22Rv1 (cell line): ENCODE data around the gene FMO5.
A peak's percentile ranks its signal among the peaks of the same experiment; 100 is the strongest.

Experiments used
- H3K27ac ChIP-seq: fragments of 450-650 bp; 2 replicates; pipeline ENCODE4 v1.5.1; 2017
- CTCF ChIP-seq: fragments of 450-650 bp; IDR thresholded peaks from 2 replicates; pipeline ENCODE4 v1.5.1; 2017; ENCODE audit warnings: mild to moderate bottlenecking
- ZFX ChIP-seq: fragments of 450-650 bp; IDR thresholded peaks from 2 replicates; pipeline ENCODE4 v1.6.1; 2017; ENCODE audit warnings: antibody characterized with exemption, borderline replicate concordance

FMO5 gene

GRCh38 chr1:147172168-147173016, 52.7 kb downstream of the FMO5 start, which contains the start of gene PRKAB2:
TSS of gene PRKAB2 (minus strand) at chr1:147172470. CDS start at chr1:147172144, 326 bp downstream.
- peak within 1 kb of the TSS; percentile 83 for H3K27ac ChIP-seq
- TF ChIP-seq CTCF = peak; percentile 100
- no peak for TF ChIP-seq ZFX

DNA sequence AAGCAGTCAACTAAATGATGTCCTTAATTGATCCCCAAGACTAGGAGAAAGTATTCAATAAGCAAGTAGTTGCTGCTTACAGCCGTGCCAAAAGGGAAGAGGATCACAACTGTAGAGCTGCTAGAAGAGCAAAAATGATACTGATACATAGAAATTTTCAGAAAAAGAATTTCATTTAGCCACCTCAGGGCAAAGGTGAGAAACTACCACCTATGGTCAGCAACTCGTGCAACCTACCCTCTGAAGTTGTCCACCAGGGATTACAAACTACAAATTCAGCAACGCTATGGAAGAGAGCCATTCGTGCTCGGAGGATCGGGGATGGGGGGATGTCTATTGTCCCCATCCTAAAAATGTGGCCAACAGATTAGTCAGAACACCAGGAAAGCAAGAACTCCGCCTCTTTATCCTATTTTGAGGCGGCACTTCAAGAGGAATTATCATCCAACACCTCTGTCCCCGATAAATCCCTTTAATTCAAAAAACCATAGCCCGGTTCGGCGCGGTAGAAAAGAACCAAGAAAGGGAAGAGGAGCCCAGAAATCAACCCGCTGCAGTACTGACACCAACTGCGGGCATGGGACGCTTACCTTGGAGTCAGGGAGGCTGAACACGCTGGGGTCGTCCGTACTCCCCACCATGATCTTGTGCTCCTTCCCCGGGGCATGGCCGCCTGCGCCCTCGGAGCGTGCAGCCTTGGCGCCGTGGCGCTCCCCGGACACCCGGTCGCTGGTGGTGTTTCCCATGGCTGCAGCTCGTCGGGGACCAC, 53.6 kb downstream of the FMO5 start:
- TF ChIP-seq ZFX (no peak), CTCF (no peak)
- H3K27ac ChIP-seq = peak overlapping the region; percentile 83

DNA sequence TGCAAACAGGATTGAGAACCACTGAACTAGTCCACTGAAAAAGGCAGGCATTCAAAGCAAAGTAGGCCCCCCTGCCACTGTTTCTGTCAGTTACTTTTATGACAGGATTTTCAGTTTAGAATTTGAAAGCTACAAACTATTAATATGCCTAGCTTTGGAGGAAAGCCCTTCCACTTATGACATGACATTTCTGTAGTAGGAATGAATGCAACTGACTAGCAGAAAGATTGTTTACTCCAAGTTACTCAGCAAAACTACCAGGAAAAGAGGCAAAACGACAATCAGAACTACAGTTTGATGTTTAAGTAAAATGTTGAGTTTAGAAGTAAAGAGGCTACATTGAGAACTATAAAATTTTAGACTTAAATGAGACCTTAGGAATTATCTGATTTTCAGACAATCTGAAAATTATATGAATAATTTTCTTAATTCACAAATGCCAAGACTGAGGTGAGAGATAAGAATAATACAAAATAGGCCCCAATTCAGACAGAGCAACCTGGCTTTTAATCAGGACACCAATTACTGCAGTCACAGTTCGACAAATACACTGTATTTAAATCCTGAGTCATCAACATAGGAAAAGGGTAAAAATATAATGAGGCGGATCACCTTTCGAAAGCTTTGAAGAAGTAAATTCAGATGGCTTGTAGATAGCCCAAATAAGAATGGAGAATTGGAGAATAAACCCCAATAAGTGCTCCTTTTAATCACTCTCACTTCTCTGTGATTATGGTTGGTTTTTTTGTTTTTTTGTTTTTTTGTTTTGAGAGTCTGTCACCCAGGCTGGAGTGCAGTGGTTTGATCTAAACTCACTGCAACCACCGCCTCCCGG, 55.1 kb downstream of the FMO5 start:
- H3K27ac ChIP-seq = no peak overlapping the region
- TF ChIP-seq CTCF (no peak), ZFX (no peak)

- H3K27ac ChIP-seq = no peak overlapping the region
- TF ChIP-seq ZFX (no peak), CTCF (no peak)
Observed at GRCh38 chr1:147169171-147169570, 56.0 kb downstream of the FMO5 start.

- H3K27ac ChIP-seq = no peak overlapping the region
Observed at GRCh38 chr1:147168626-147169058, 56.5 kb downstream of the FMO5 start.

GRCh38 chr1:147167365-147167764, 57.8 kb downstream of the FMO5 start:
- H3K27ac ChIP-seq = no peak overlapping the region
- TF ChIP-seq ZFX = no peak
- TF ChIP-seq CTCF = no peak

More at GRCh38 chr1:147168626-147169058, 56.5 kb downstream of the FMO5 start:
- TF ChIP-seq ZFX (no peak), CTCF (no peak)
